HepG2 (cell line): ENCODE data around the gene DGCR2. TPM values are rescaled to one million over a fixed set of nuclear protein-coding genes. Genes with fewer than 3 reads are reported as not detected.
"Not testable (repeated sequence)": the region's sequence is repeated elsewhere in the genome, so short reads cannot be mapped to it uniquely, and the experiment has no call there.

Source experiments
- ATAC-seq: fragments of 200-7000 bp; cut with Tn5 transposase; 3 replicates; pipeline ENCODE4 v1.9.1; 2020; ENCODE audit warnings: mild to moderate bottlenecking, moderate library complexity
- BruUV-seq: library from RNA; stranded (reverse); fragments of 400-500 nt; replicated peaks from 2 replicates; lab custom pipeline; 2021; lab: Mats Ljungman, UMichigan
- CTCF ChIA-PET: fragments of 300-600 bp; formaldehyde crosslinking; extraction: SDS; loops from one replicate; lab custom pipeline; 2021; ENCODE audit warnings: low total read pairs, inconsistent platforms, low intra/inter-chr PET ratio; lab: Yijun Ruan, JAX
- POLR2A ChIA-PET: fragments of 350-600 bp; sonication (Branson Sonifier 250); formaldehyde crosslinking; loops from one replicate; lab custom pipeline; 2020; ENCODE audit warnings: antibody characterized with exemption, inconsistent platforms; lab: Yijun Ruan, JAX
- DNase-seq: peaks from one replicate; pipeline ENCODE4 v3.0.0-alpha.2; 2015; ENCODE audit warnings: low spot score
- FAIRE-seq: peaks from 3 replicates; lab custom pipeline; 2011; peaks lifted over from hg19 to GRCh38; lab: Jason Lieb, UNC
- H2AFZ ChIP-seq: one replicate; pipeline ENCODE4 v1.6.1; 2011; ENCODE audit warnings: low read length, inconsistent platforms
- H3K27ac ChIP-seq: fragments of 300-600 bp; 3 replicates; pipeline ENCODE4 v1.8.0; 2011; ENCODE audit warnings: mixed run types, mild to moderate bottlenecking, mixed read lengths, low read length, inconsistent platforms; ENCODE audit not compliant: insufficient read depth; ENCODE audit errors: extremely low read length
- H3K27me3 ChIP-seq, 2 experiments: fragments of 200-600 bp in 1 of 2; 2 replicates in 1 of 2; 3 replicates in 1 of 2; pipeline versions ENCODE4 v1.6.0 to v1.8.0; 2011; ENCODE audit warnings: low read length in 2 of 2, mild to moderate bottlenecking in 2 of 2, moderate library complexity in 2 of 2, inconsistent platforms in 1 of 2; ENCODE audit not compliant: insufficient read depth in 2 of 2, control insufficient read depth in 1 of 2
- H3K36me3 ChIP-seq, 2 experiments: fragments of 200-600 bp in 1 of 2; replicated peaks in 1 of 2; 2 replicates in 1 of 2; 3 replicates in 1 of 2; pipeline versions ENCODE4 v1.5.1 to v1.8.0; 2011; ENCODE audit warnings: low read length in 2 of 2, inconsistent platforms in 1 of 2; ENCODE audit not compliant: insufficient read depth in 2 of 2, control insufficient read depth in 1 of 2
- H3K4me1 ChIP-seq: 2 replicates; pipeline ENCODE4 v1.5.1; 2012; ENCODE audit warnings: low read length, inconsistent platforms; ENCODE audit not compliant: insufficient read depth
- H3K4me2 ChIP-seq: 2 replicates; pipeline ENCODE4 v1.6.0; 2011; ENCODE audit warnings: low read depth, low read length, inconsistent platforms
- H3K4me3 ChIP-seq, 3 experiments: fragments of 200-600 bp in 1 of 3; sonication (generic), shearing (Covaris generic) in 1 of 3; replicated peaks in 1 of 3; 2 replicates each; pipeline ENCODE4 v1.5.1; 2011 to 2016; ENCODE audit warnings: low read length in 3 of 3, inconsistent platforms in 2 of 3, low read depth in 2 of 3, mild to moderate bottlenecking in 2 of 3, control low read depth in 1 of 3, mixed read lengths in 1 of 3; ENCODE audit not compliant: insufficient read depth in 1 of 3
- H3K79me2 ChIP-seq: one replicate; pipeline ENCODE4 v1.6.1; 2011; ENCODE audit warnings: low read length, inconsistent platforms; ENCODE audit not compliant: insufficient read depth
- H3K9ac ChIP-seq: 2 replicates; pipeline ENCODE4 v1.6.0; 2011; ENCODE audit warnings: mild to moderate bottlenecking, low read depth, low read length, inconsistent platforms; ENCODE audit not compliant: insufficient read depth
- H3K9me3 ChIP-seq: 2 replicates; pipeline ENCODE4 v1.5.1; 2012; ENCODE audit warnings: mild to moderate bottlenecking, low read length
- H4K20me1 ChIP-seq: 2 replicates; pipeline ENCODE4 v1.6.0; 2011; ENCODE audit warnings: inconsistent platforms, mild to moderate bottlenecking, low read length, moderate library complexity; ENCODE audit not compliant: insufficient read depth
- AGO2 ChIP-seq: fragments of 200-400 bp; formaldehyde crosslinking; optimal IDR thresholded peaks from 2 replicates; pipeline ENCODE3; 2017; ENCODE audit warnings: mild to moderate bottlenecking, low read depth, low read length, moderate library complexity
- CCAR2 ChIP-seq: fragments of 200-400 bp; formaldehyde crosslinking; optimal IDR thresholded peaks from 2 replicates; pipeline ENCODE3; 2018; ENCODE audit warnings: low read depth, mild to moderate bottlenecking, low read length, moderate library complexity
- CTCF ChIP-seq: sonication (generic); formaldehyde crosslinking; IDR thresholded peaks from 2 replicates; pipeline ENCODE4 v1.5.0; 2020; ENCODE audit warnings: mild to moderate bottlenecking, missing genetic modification reagents, moderate library complexity
- RAD21 ChIP-seq: fragments of 450-650 bp; formaldehyde crosslinking; IDR thresholded peaks from 2 replicates; pipeline ENCODE4 v1.5.0; 2020; ENCODE audit warnings: mild to moderate bottlenecking
- SMC3 ChIP-seq: IDR thresholded peaks from 2 replicates; pipeline ENCODE4 v1.6.1; 2011; ENCODE audit warnings: low read length, improper control_type of control experiment
- SP5 ChIP-seq: IDR thresholded peaks from 2 replicates; pipeline ENCODE4 v1.6.1; 2016; ENCODE audit warnings: low read depth, borderline replicate concordance
- STAG1 ChIP-seq: sonication (generic); formaldehyde crosslinking; IDR thresholded peaks from 2 replicates; pipeline ENCODE4 v1.4.0; 2020; ENCODE audit warnings: missing genetic modification reagents
- XRCC5 ChIP-seq: fragments of 200-400 bp; formaldehyde crosslinking; optimal IDR thresholded peaks from 2 replicates; pipeline ENCODE3; 2017; ENCODE audit warnings: mild to moderate bottlenecking, low read length
- YY1 ChIP-seq: IDR thresholded peaks from 2 replicates; pipeline ENCODE4 v1.6.1; 2011; ENCODE audit warnings: low read length, low read depth, moderate library complexity, mild to moderate bottlenecking; ENCODE audit not compliant: insufficient read depth, insufficient replicate concordance
- ZBTB39 ChIP-seq: sonication (generic); formaldehyde crosslinking; IDR thresholded peaks from 2 replicates; pipeline ENCODE4 v1.5.0; 2020; ENCODE audit warnings: missing genetic modification reagents
- ZFP62 ChIP-seq: sonication (generic); formaldehyde crosslinking; IDR thresholded peaks from 2 replicates; pipeline ENCODE4 v1.4.0; 2020; ENCODE audit warnings: missing genetic modification reagents
- ZNF576 ChIP-seq: sonication (generic); formaldehyde crosslinking; IDR thresholded peaks from 2 replicates; pipeline ENCODE4 v1.4.0; 2020; ENCODE audit warnings: mild to moderate bottlenecking, missing genetic modification reagents
- WGBS: methylation state at CpG from one replicate; pipeline ENCODE4 v1.1.6; 2017; ENCODE audit warnings: low lambda C conversion rate; 5-methylcytosine and 5-hydroxymethylcytosine counted together
- in situ Hi-C: cut with HindIII; loops from 2 replicates; pipeline ENCODE4 v1.10.0; 2017; ENCODE audit warnings: low pct_unique_long_range_greater_than_20kb; ENCODE audit not compliant: extremely low pct_ligation_motif_present
- intact Hi-C: fragments of 100-400 bp; cut with micrococcal nuclease; formaldehyde crosslinking; loops from one replicate; pipeline ENCODE4 v1.10.0; 2022; ENCODE audit not compliant: unreplicated experiment
- polyA plus RNA-seq, 8 experiments: library from polyadenylated mRNA; depleted of rRNA in 3 of 8; stranded (reverse) in 7 of 8; unstranded in 1 of 8; fragments of >200 nt; fragmentation: Illumina TruSeq in 4 of 8; extraction: Trizol in 4 of 8; gene quantifications; 2 replicates each; pipeline versions ENCODE4 v1.2.1 to v1.2.3, GENCODE V29; 2011 to 2016; ENCODE audit warnings: low read depth in 4 of 8, missing spikeins in 1 of 8, mixed read lengths in 1 of 8; ENCODE audit not compliant: insufficient read depth in 1 of 8
- total RNA-seq, 5 experiments: library from RNA; depleted of rRNA; stranded (reverse); fragments of >200 nt; fragmentation: Illumina TruSeq; extraction: Trizol; gene quantifications; 2 replicates each; pipeline ENCODE4 v1.2.3, GENCODE V29; 2016; ENCODE audit warnings: low read depth in 1 of 5

Gene DGCR2
- total and polyA plus RNA-seq, 2 of the 13 experiments (the other 11 are each of a cell fraction or from before 2014, with no cell fraction given), result 23.1 to 35.3 TPM

GRCh38 chr22:18987765-18988164 lies 134.4 kb downstream of the DGCR2 start:
- Histone ChIP-seq H4K20me1 (no peaks in the 10 kb centered on the region), H2AFZ (no peak overlapping the region), H3K27ac (no peak overlapping the region), H3K4me2 (no peak overlapping the region), H3K4me1 (no peaks in the 10 kb centered on the region), H3K36me3 (no peaks in the 10 kb centered on the region), H3K9me3 (no peaks in the 10 kb centered on the region), H3K4me3 (no peak overlapping the region), H3K9ac (no peak overlapping the region), H3K79me2 (no peaks in the 10 kb centered on the region), H3K27me3 (peaks cover 5 to 20% of the 10 kb centered on the region in 2 experiments; a peak in 4 of 5 replicates)
- ChIA-PET POLR2A (no interaction called here), CTCF (interaction anchor here (1.3 kb wide), 1 partner anchor 33 kb away, joined by 8 read pairs; no protein-coding TSS in a partner anchor)
- FAIRE-seq (peak; percentile 67), DNase-seq (peak; percentile 32), ATAC-seq (peak; percentile 94)
- in situ Hi-C loops, result no loop called here
- BruUV-seq, result no TSS peak
- 12% methylated on average over 10 of the region's 13 CpGs for WGBS
- intact Hi-C loops, result loop anchor here (1.0 kb wide), 1 partner anchor 33 kb away; no protein-coding TSS in a partner anchor
- TF ChIP-seq CTCF (peak; percentile 78), YY1 (peak; percentile 16), XRCC5 (peak; percentile 48), CCAR2 (no peak), ZNF576 (CRISPR knock-in tag) (no peak), SMC3 (peak; percentile 66), ZBTB39 (CRISPR knock-in tag) (no peak), STAG1 (CRISPR knock-in tag) (peak; percentile 64), RAD21 (CRISPR knock-in tag) (peak; percentile 56), ZFP62 (CRISPR knock-in tag) (no peak), SP5 (no peak), AGO2 (no peak)
- TF ChIP-seq, all 625 proteins: peak for 6

- ATAC-seq, POLR2A ChIA-PET, H3K4me3 ChIP-seq, H3K4me1 ChIP-seq, BruUV-seq, H4K20me1 ChIP-seq, H2AFZ ChIP-seq, FAIRE-seq, H3K9ac ChIP-seq, H3K36me3 ChIP-seq, H3K4me2 ChIP-seq, DNase-seq, in situ Hi-C loops, H3K27ac ChIP-seq, H3K9me3 ChIP-seq, H3K79me2 ChIP-seq: not testable (repeated sequence)
- WGBS, result 43% methylated on average over 5 of the region's 5 CpGs
- intact Hi-C loops, result loop anchor here (1.0 kb wide), 1 partner anchor 33 kb away; no protein-coding TSS in a partner anchor
- peaks cover 4 to 16% of the 10 kb centered on the region in 2 experiments; a peak in 3 of 5 replicates for H3K27me3 ChIP-seq
- CTCF ChIA-PET, result interaction anchor here (1.3 kb wide), 1 partner anchor 33 kb away, joined by 8 read pairs; no protein-coding TSS in a partner anchor
Measured at GRCh38 chr22:18987114-18987513, 135.1 kb downstream of the DGCR2 start.
